DND-41 (cell line): ENCODE results near the gene WDR62.
"Not testable (repeated sequence)": the region's sequence is repeated elsewhere in the genome, so short reads cannot be mapped to it uniquely, and the experiment has no call there.

Experiments
- ATAC-seq: fragments of 200-7000 bp; cut with Tn5 transposase; 3 replicates; pipeline ENCODE4 v1.9.1; 2021; ENCODE audit warnings: low read depth; ENCODE audit not compliant: insufficient read depth
- DNase-seq: peaks from one replicate; pipeline ENCODE4 v3.0.0-alpha.2; 2020
- H2AFZ ChIP-seq: 2 replicates; pipeline ENCODE4 v1.6.0; 2012; ENCODE audit warnings: low read depth, low read length
- H3K27ac ChIP-seq: 2 replicates; pipeline ENCODE4 v1.5.1; 2012; ENCODE audit warnings: low read length, inconsistent platforms
- H3K27me3 ChIP-seq: fragments of 200-600 bp; sonication (generic); 2 replicates; pipeline ENCODE4 v1.6.0; 2012; ENCODE audit warnings: low read length, mild to moderate bottlenecking, inconsistent platforms; ENCODE audit not compliant: insufficient read depth, poor library complexity
- H3K36me3 ChIP-seq: 2 replicates; pipeline ENCODE4 v1.5.1; 2012; ENCODE audit warnings: low read length, inconsistent platforms; ENCODE audit not compliant: insufficient read depth
- H3K4me1 ChIP-seq: 2 replicates; pipeline ENCODE4 v1.5.1; 2012; ENCODE audit warnings: mild to moderate bottlenecking, low read length; ENCODE audit not compliant: insufficient read depth
- H3K4me2 ChIP-seq: 2 replicates; pipeline ENCODE4 v1.6.0; 2012; ENCODE audit warnings: mild to moderate bottlenecking, moderate library complexity, low read length, inconsistent platforms; ENCODE audit not compliant: insufficient read depth
- H3K4me3 ChIP-seq, 2 experiments: fragments of 200-600 bp in 1 of 2; shearing (Covaris generic) in 1 of 2; 2 replicates each; pipeline ENCODE4 v1.5.1; 2012 to 2016; ENCODE audit warnings: inconsistent platforms in 2 of 2, low read length in 2 of 2, mild to moderate bottlenecking in 2 of 2, low read depth in 1 of 2, moderate library complexity in 1 of 2
- H3K79me2 ChIP-seq: 2 replicates; pipeline ENCODE4 v1.6.0; 2012; ENCODE audit warnings: low read length, inconsistent platforms; ENCODE audit not compliant: insufficient read depth
- H3K9ac ChIP-seq: 2 replicates; pipeline ENCODE4 v1.6.0; 2012; ENCODE audit warnings: low read depth, mild to moderate bottlenecking, inconsistent platforms, low read length, moderate library complexity
- H3K9me3 ChIP-seq: 2 replicates; pipeline ENCODE4 v1.5.1; 2012; ENCODE audit warnings: low read length, moderate library complexity, mild to moderate bottlenecking, inconsistent platforms; ENCODE audit not compliant: insufficient read depth, severe bottlenecking
- H4K20me1 ChIP-seq: 2 replicates; pipeline ENCODE4 v1.6.0; 2012; ENCODE audit warnings: low read length; ENCODE audit not compliant: insufficient read depth
- CTCF ChIP-seq: IDR thresholded peaks from 2 replicates; pipeline ENCODE4 v1.5.1; 2012; ENCODE audit warnings: borderline replicate concordance, low read length, moderate library complexity, mild to moderate bottlenecking; ENCODE audit not compliant: poor library complexity, severe bottlenecking; ENCODE audit errors: extremely low read depth
- EZH2 ChIP-seq: IDR thresholded peaks from 3 replicates; pipeline ENCODE4 v1.6.1; 2012; ENCODE audit warnings: borderline replicate concordance, low read depth, mild to moderate bottlenecking, moderate library complexity, low read length, inconsistent platforms; ENCODE audit not compliant: severe bottlenecking

WDR62 gene

GRCh38 chr19:36032251-36033104 lies 22.2 kb upstream of the WDR62 start, which contains the start of gene CLIP3:
CLIP3 (minus strand) TSS chr19:36032873; CDS start chr19:36032357, 516 bp downstream.
- Histone ChIP-seq H2AFZ (no peak within 1 kb of the TSS), H3K4me2 (no peak within 1 kb of the TSS), H4K20me1 (no peaks in the 10 kb centered on the region), H3K4me3 (no peak within 1 kb of the TSS), H3K4me1 (no peaks in the 10 kb centered on the region), H3K9ac (no peak within 1 kb of the TSS), H3K9me3 (no peaks in the 10 kb centered on the region), H3K79me2 (no peaks in the 10 kb centered on the region), H3K36me3 (peaks cover 30% of the 10 kb centered on the region), H3K27ac (no peak within 1 kb of the TSS), H3K27me3 (no peaks in the 10 kb centered on the region)
- ATAC-seq = no peak
- TF ChIP-seq EZH2 = no peak
- TF ChIP-seq CTCF = no peak
- no peak for DNase-seq

- H3K36me3 ChIP-seq = peaks cover 22% of the 10 kb centered on the region
- no peak for ATAC-seq
Observed at GRCh38 chr19:36040495-36040894, 14.2 kb upstream of the WDR62 start.

GRCh38 chr19:36041092-36041491 lies 13.6 kb upstream of the WDR62 start:
- H3K4me2 ChIP-seq, H2AFZ ChIP-seq, H3K79me2 ChIP-seq, DNase-seq, H3K27me3 ChIP-seq, ATAC-seq, H4K20me1 ChIP-seq, H3K9ac ChIP-seq, H3K4me1 ChIP-seq, H3K9me3 ChIP-seq, H3K4me3 ChIP-seq, H3K27ac ChIP-seq: not testable (repeated sequence)
- H3K36me3 ChIP-seq = peaks cover 22% of the 10 kb centered on the region

More at GRCh38 chr19:36040495-36040894, 14.2 kb upstream of the WDR62 start:
- no peak overlapping the region for H3K27ac ChIP-seq
- H3K27me3 ChIP-seq = no peaks in the 10 kb centered on the region
- no peaks in the 10 kb centered on the region for H3K4me1 ChIP-seq
- H4K20me1 ChIP-seq = no peaks in the 10 kb centered on the region
- H3K4me2 ChIP-seq = no peak overlapping the region
- no peak overlapping the region for H3K9ac ChIP-seq
- no peaks in the 10 kb centered on the region for H3K9me3 ChIP-seq
- no peak overlapping the region for H2AFZ ChIP-seq
- TF ChIP-seq EZH2 (no peak), CTCF (no peak)
- H3K79me2 ChIP-seq = peaks cover 8% of the 10 kb centered on the region; the same call in 1 of the 2 replicates
- no peak overlapping the region for H3K4me3 ChIP-seq
- no peak for DNase-seq

- ATAC-seq = no peak
Observed at GRCh38 chr19:36041831-36042230, 12.9 kb upstream of the WDR62 start.

More at GRCh38 chr19:36041831-36042230, 12.9 kb upstream of the WDR62 start:
- no peak overlapping the region for H3K4me3 ChIP-seq
- H3K36me3 ChIP-seq = peaks cover 27% of the 10 kb centered on the region
- DNase-seq = no peak
- no peak overlapping the region for H3K4me2 ChIP-seq
- H2AFZ ChIP-seq = no peak overlapping the region
- H3K9ac ChIP-seq = no peak overlapping the region
- peaks cover 9% of the 10 kb centered on the region; the same call in 1 of the 2 replicates for H3K79me2 ChIP-seq
- H3K27ac ChIP-seq = no peak overlapping the region
- no peaks in the 10 kb centered on the region for H3K4me1 ChIP-seq
- no peaks in the 10 kb centered on the region for H4K20me1 ChIP-seq
- no peaks in the 10 kb centered on the region for H3K27me3 ChIP-seq
- TF ChIP-seq CTCF = no peak
- no peak for TF ChIP-seq EZH2
- H3K9me3 ChIP-seq = no peaks in the 10 kb centered on the region
